22Rv1 (cell line): Measurements from ENCODE around the gene DNAJC15.

Source experiments
- CTCF ChIP-seq: fragments of 450-650 bp; IDR thresholded peaks from 2 replicates; pipeline ENCODE4 v1.5.1; 2017; ENCODE audit warnings: mild to moderate bottlenecking
- ZFX ChIP-seq: fragments of 450-650 bp; IDR thresholded peaks from 2 replicates; pipeline ENCODE4 v1.6.1; 2017; ENCODE audit warnings: antibody characterized with exemption, borderline replicate concordance

GRCh38 chr13:43085545-43085944 is 62.2 kb downstream of the DNAJC15 start:
- TF ChIP-seq CTCF (peak; percentile 76), ZFX (no peak)
